Measurements from ENCODE around the gene VPS39.

DNA sequence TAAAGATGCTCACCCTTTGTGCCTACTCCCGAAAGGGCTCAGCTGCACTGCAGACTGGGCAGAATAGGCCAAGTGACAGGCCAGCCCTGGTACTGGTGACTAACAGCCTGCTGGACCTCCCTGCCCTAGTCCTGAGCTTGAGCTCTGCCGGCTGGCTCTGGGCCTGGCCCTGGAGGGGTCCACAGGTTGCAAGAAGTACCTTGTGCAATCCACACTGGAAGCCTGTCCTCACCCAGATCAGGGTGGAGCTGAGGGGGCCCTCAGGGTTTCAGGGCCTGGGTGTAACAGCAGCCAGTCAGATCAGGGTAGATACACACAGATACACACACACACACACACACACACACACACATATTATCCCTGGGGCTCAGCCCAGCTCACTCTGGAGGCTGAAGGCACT, 86.4 kb downstream of the VPS39 start:
- TF ChIP-seq, protein P1, sequence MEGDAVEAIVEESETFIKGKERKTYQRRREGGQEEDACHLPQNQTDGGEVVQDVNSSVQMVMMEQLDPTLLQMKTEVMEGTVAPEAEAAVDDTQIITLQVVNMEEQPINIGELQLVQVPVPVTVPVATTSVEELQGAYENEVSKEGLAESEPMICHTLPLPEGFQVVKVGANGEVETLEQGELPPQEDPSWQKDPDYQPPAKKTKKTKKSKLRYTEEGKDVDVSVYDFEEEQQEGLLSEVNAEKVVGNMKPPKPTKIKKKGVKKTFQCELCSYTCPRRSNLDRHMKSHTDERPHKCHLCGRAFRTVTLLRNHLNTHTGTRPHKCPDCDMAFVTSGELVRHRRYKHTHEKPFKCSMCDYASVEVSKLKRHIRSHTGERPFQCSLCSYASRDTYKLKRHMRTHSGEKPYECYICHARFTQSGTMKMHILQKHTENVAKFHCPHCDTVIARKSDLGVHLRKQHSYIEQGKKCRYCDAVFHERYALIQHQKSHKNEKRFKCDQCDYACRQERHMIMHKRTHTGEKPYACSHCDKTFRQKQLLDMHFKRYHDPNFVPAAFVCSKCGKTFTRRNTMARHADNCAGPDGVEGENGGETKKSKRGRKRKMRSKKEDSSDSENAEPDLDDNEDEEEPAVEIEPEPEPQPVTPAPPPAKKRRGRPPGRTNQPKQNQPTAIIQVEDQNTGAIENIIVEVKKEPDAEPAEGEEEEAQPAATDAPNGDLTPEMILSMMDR (IDR thresholded peaks at IDR 0.05) = no peak
- TF ChIP-seq EZH2 (IDR thresholded peaks at IDR 0.05) = no peak
